KMS-11 (cell line): ENCODE results near the gene ZNF573.

Experiments used
- H2AFZ ChIP-seq: fragments of 200-600 bp; sonication (generic); 2 replicates; pipeline ENCODE4 v1.6.1; 2016; ENCODE audit warnings: antibody characterized with exemption, mixed run types, low read depth
- H3K27ac ChIP-seq: fragments of 200-600 bp; sonication (generic); 2 replicates; pipeline ENCODE4 v1.6.1; 2016; ENCODE audit warnings: mild to moderate bottlenecking, mixed run types
- H3K27me3 ChIP-seq: fragments of 200-600 bp; sonication (generic); 2 replicates; pipeline ENCODE4 v1.6.1; 2017; ENCODE audit warnings: mild to moderate bottlenecking, low read depth, mixed run types, moderate library complexity; ENCODE audit not compliant: insufficient read depth
- H3K36me3 ChIP-seq: fragments of 200-600 bp; sonication (generic); 2 replicates; pipeline ENCODE4 v1.6.1; 2017; ENCODE audit warnings: mild to moderate bottlenecking, mixed run types; ENCODE audit not compliant: insufficient read depth
- H3K4me1 ChIP-seq: fragments of 200-600 bp; sonication (generic); 2 replicates; pipeline ENCODE4 v1.6.1; 2016; ENCODE audit warnings: mild to moderate bottlenecking, low read depth, mixed run types; ENCODE audit not compliant: poor library complexity, severe bottlenecking
- H3K4me2 ChIP-seq: fragments of 200-600 bp; sonication (generic); 2 replicates; pipeline ENCODE4 v1.7.0; 2016; ENCODE audit warnings: mild to moderate bottlenecking, mixed run types
- H3K4me3 ChIP-seq: fragments of 200-600 bp; sonication (generic); IDR thresholded peaks from 2 replicates; pipeline ENCODE4 v1.6.1; 2017; ENCODE audit warnings: low read depth, low read length, mixed read lengths; ENCODE audit not compliant: insufficient read depth
- H3K79me2 ChIP-seq: fragments of 200-600 bp; sonication (generic); 2 replicates; pipeline ENCODE4 v1.6.1; 2016; ENCODE audit warnings: low read depth, mixed run types; ENCODE audit not compliant: insufficient read depth
- H3K9ac ChIP-seq: fragments of 200-600 bp; sonication (generic); 2 replicates; pipeline ENCODE4 v1.6.1; 2016; ENCODE audit warnings: mild to moderate bottlenecking, mixed run types
- H4K20me1 ChIP-seq: fragments of 200-600 bp; sonication (generic); 2 replicates; pipeline ENCODE4 v1.6.1; 2016; ENCODE audit warnings: mild to moderate bottlenecking, mixed run types; ENCODE audit not compliant: insufficient read depth
- CTCF ChIP-seq: fragments of 200-600 bp; sonication (generic); conservative IDR thresholded peaks from 2 replicates; pipeline ENCODE4 v1.6.1; 2017; ENCODE audit warnings: low read depth, mild to moderate bottlenecking, antibody characterized with exemption, low read length, moderate library complexity, mixed read lengths

ZNF573 gene

GRCh38 chr19:37706052-37706605 is 73.3 kb downstream of the ZNF573 start:
- H4K20me1 ChIP-seq, result no peaks in the 10 kb centered on the region
- H3K4me2 ChIP-seq, result no peak overlapping the region
- no peak for TF ChIP-seq CTCF
- H3K27me3 ChIP-seq, result no peaks in the 10 kb centered on the region
- H3K27ac ChIP-seq, result no peak overlapping the region
- H3K4me1 ChIP-seq, result no peaks in the 10 kb centered on the region
- H3K36me3 ChIP-seq, result no peaks in the 10 kb centered on the region
- H3K4me3 ChIP-seq, result no peak overlapping the region
- H3K79me2 ChIP-seq, result no peaks in the 10 kb centered on the region
- H3K9ac ChIP-seq, result no peak overlapping the region
- no peak overlapping the region for H2AFZ ChIP-seq

GRCh38 chr19:37699057-37699456 is 80.3 kb downstream of the ZNF573 start:
- H3K79me2 ChIP-seq, result no peaks in the 10 kb centered on the region
- no peak overlapping the region for H3K9ac ChIP-seq
- H3K27me3 ChIP-seq, result no peaks in the 10 kb centered on the region
- no peaks in the 10 kb centered on the region for H3K36me3 ChIP-seq
- no peaks in the 10 kb centered on the region for H4K20me1 ChIP-seq
- H3K4me1 ChIP-seq, result no peaks in the 10 kb centered on the region
- no peak overlapping the region for H3K27ac ChIP-seq
- no peak overlapping the region for H3K4me3 ChIP-seq
- TF ChIP-seq CTCF, result no peak
- H3K4me2 ChIP-seq, result no peak overlapping the region
- no peak overlapping the region for H2AFZ ChIP-seq

- Histone ChIP-seq H3K36me3 (no peaks in the 10 kb centered on the region), H3K4me3 (no peak overlapping the region), H3K9ac (no peak overlapping the region), H3K27ac (no peak overlapping the region), H3K79me2 (no peaks in the 10 kb centered on the region), H3K27me3 (no peaks in the 10 kb centered on the region), H3K4me1 (no peaks in the 10 kb centered on the region), H3K4me2 (no peak overlapping the region), H2AFZ (no peak overlapping the region), H4K20me1 (no peaks in the 10 kb centered on the region)
- TF ChIP-seq CTCF, result no peak
Observed at GRCh38 chr19:37698216-37698615, 81.2 kb downstream of the ZNF573 start.

GRCh38 chr19:37695144-37695899 is 84.1 kb downstream of the ZNF573 start:
- no peak overlapping the region for H2AFZ ChIP-seq
- H3K4me2 ChIP-seq, result no peak overlapping the region
- no peaks in the 10 kb centered on the region for H4K20me1 ChIP-seq
- no peak overlapping the region for H3K27ac ChIP-seq
- no peak overlapping the region for H3K9ac ChIP-seq
- no peaks in the 10 kb centered on the region for H3K27me3 ChIP-seq
- no peaks in the 10 kb centered on the region for H3K4me1 ChIP-seq
- H3K36me3 ChIP-seq, result no peaks in the 10 kb centered on the region
- H3K79me2 ChIP-seq, result no peaks in the 10 kb centered on the region
- no peak overlapping the region for H3K4me3 ChIP-seq
- TF ChIP-seq CTCF, result no peak
